CD8-positive, alpha-beta memory T cell (primary cell): ENCODE data around the gene TOGARAM2. TPM values are rescaled to one million over a fixed set of nuclear protein-coding genes. Genes with fewer than 3 reads are reported as not detected.
A peak's percentile ranks its signal among the peaks of the same experiment; 100 is the strongest.

Experiments
- CTCF ChIA-PET: fragments of 350-600 bp; sonication (Branson Sonifier 250); formaldehyde crosslinking; loops from one replicate; lab custom pipeline; 2021; ENCODE audit warnings: antibody characterized with exemption; lab: Charles Lee
- POLR2A ChIA-PET: fragments of 350-600 bp; sonication (Branson Sonifier 250); formaldehyde crosslinking; loops from one replicate; lab custom pipeline; 2021; ENCODE audit warnings: antibody characterized with exemption; lab: Charles Lee
- DNase-seq, 5 donors: peaks; one replicate each; pipeline versions ENCODE4 v3.0.0 to v3.0.0-alpha.2; 2020 to 2022; ENCODE audit warnings: mixed read lengths in 1 of 5
- H3K27ac ChIP-seq: one replicate; pipeline ENCODE4 v1.7.0; 2013; ENCODE audit warnings: low read depth, mild to moderate bottlenecking, low read length, moderate library complexity
- H3K27me3 ChIP-seq: 2 replicates; pipeline ENCODE4 v1.7.0; 2013; ENCODE audit warnings: low read length, mild to moderate bottlenecking; ENCODE audit not compliant: insufficient read depth, poor library complexity, severe bottlenecking
- H3K36me3 ChIP-seq: 2 replicates; pipeline ENCODE4 v1.7.0; 2013; ENCODE audit warnings: mild to moderate bottlenecking, low read length, moderate library complexity; ENCODE audit not compliant: insufficient read depth
- H3K4me1 ChIP-seq: 2 replicates; pipeline ENCODE4 v1.7.0; 2013; ENCODE audit warnings: mild to moderate bottlenecking, low read length, moderate library complexity; ENCODE audit not compliant: insufficient read depth
- H3K4me3 ChIP-seq: 2 replicates; pipeline ENCODE4 v1.7.0; 2013; ENCODE audit warnings: mild to moderate bottlenecking, low read length
- H3K9me3 ChIP-seq: 2 replicates; pipeline ENCODE4 v1.7.0; 2013; ENCODE audit warnings: mild to moderate bottlenecking, low read length
- H3K27ac Mint-ChIP-seq, 8 donors: one replicate each; pipeline ENCODE4 v1.8.0; 2020 to 2021; ENCODE audit warnings: mixed read lengths in 8 of 8, mild to moderate bottlenecking in 6 of 8, inconsistent platforms in 3 of 8, moderate library complexity in 3 of 8
- H3K27me3 Mint-ChIP-seq, 2 donors: one replicate each; pipeline ENCODE4 v1.8.0; 2020 to 2021; ENCODE audit warnings: mixed read lengths in 2 of 2, mild to moderate bottlenecking in 1 of 2, moderate library complexity in 1 of 2
- H3K36me3 Mint-ChIP-seq, 3 donors: one replicate each; pipeline ENCODE4 v1.8.0; 2020 to 2021; ENCODE audit warnings: mixed read lengths in 3 of 3, inconsistent platforms in 1 of 3, mild to moderate bottlenecking in 1 of 3
- H3K4me1 Mint-ChIP-seq, 3 donors: one replicate each; pipeline ENCODE4 v1.8.0; 2020 to 2021; ENCODE audit warnings: mixed read lengths in 3 of 3, inconsistent platforms in 1 of 3, mild to moderate bottlenecking in 1 of 3
- H3K4me3 Mint-ChIP-seq, 7 donors: one replicate each; pipeline ENCODE4 v1.8.0; 2020 to 2021; ENCODE audit warnings: mixed read lengths in 7 of 7, mild to moderate bottlenecking in 6 of 7, moderate library complexity in 4 of 7, inconsistent platforms in 2 of 7
- H3K9me3 Mint-ChIP-seq, 5 donors: one replicate each; pipeline ENCODE4 v1.8.0; 2020 to 2022; ENCODE audit warnings: mixed read lengths in 5 of 5, mild to moderate bottlenecking in 3 of 5, moderate library complexity in 2 of 5, inconsistent platforms in 1 of 5
- polyA plus RNA-seq: library from polyadenylated mRNA; unstranded; fragments of 300-500 nt; fragmentation: Illumina TruSeq; gene quantifications from one replicate; pipeline ENCODE4 v1.2.3, GENCODE V29; 2021
- total RNA-seq, 2 experiments: library from RNA; stranded (reverse); gene quantifications; one replicate each; pipeline ENCODE4 v1.2.3, GENCODE V29; 2021

The TOGARAM2 gene
- total and polyA plus RNA-seq, 3 experiments from 2014 or later: 2.5 to 5.2 (median 5.0) TPM

GRCh38 chr2:29061616-29062015 lies 80.5 kb downstream of the TOGARAM2 start:
- Histone ChIP-seq H3K9me3 (no peaks in the 10 kb centered on the region), H3K4me3 (no peak overlapping the region), H3K27me3 (no peaks in the 10 kb centered on the region), H3K27ac (no peak overlapping the region), H3K4me1 (no peaks in the 10 kb centered on the region), H3K36me3 (no peaks in the 10 kb centered on the region)
- no peak for DNase-seq
- ChIA-PET CTCF (interaction anchor here (0.9 kb wide), 1 partner anchor 9 kb away, joined by 3 read pairs; no protein-coding TSS in a partner anchor), POLR2A (no interaction called here)
- Mint-ChIP-seq H3K4me1 (no peaks in the 10 kb centered on the region), H3K9me3 (no peaks in the 10 kb centered on the region), H3K4me3 (no peak overlapping the region), H3K36me3 (peaks cover 0 to 1% (median 0%) of the 10 kb centered on the region in 3 donors), H3K27me3 (peaks cover 0 to 2% of the 10 kb centered on the region in 2 donors), H3K27ac (no peak overlapping the region)

- no peaks in the 10 kb centered on the region for H3K4me1 Mint-ChIP-seq
Measured at GRCh38 chr2:29062371-29062770, 81.3 kb downstream of the TOGARAM2 start.

GRCh38 chr2:29063056-29063455 lies 82.0 kb downstream of the TOGARAM2 start:
- no peak for DNase-seq
- H3K4me3 ChIP-seq: no peak overlapping the region
- H3K9me3 Mint-ChIP-seq: no peaks in the 10 kb centered on the region
- peaks cover 0 to 2% of the 10 kb centered on the region in 2 donors for H3K27me3 Mint-ChIP-seq
- H3K9me3 ChIP-seq: no peaks in the 10 kb centered on the region
- no peaks in the 10 kb centered on the region for H3K36me3 ChIP-seq
- ChIA-PET POLR2A (no interaction called here), CTCF (no interaction called here)
- no peak overlapping the region for H3K27ac ChIP-seq
- no peaks in the 10 kb centered on the region for H3K4me1 ChIP-seq
- H3K27ac Mint-ChIP-seq: no peak overlapping the region
- H3K4me1 Mint-ChIP-seq: no peaks in the 10 kb centered on the region
- H3K4me3 Mint-ChIP-seq: no peak overlapping the region
- no peaks in the 10 kb centered on the region for H3K27me3 ChIP-seq
- no peaks in the 10 kb centered on the region for H3K36me3 Mint-ChIP-seq

More at GRCh38 chr2:29062371-29062770, 81.3 kb downstream of the TOGARAM2 start:
- CTCF ChIA-PET: interaction anchor here (0.9 kb wide), 1 partner anchor 10 kb away, joined by 3 read pairs; no protein-coding TSS in a partner anchor
- no peaks in the 10 kb centered on the region for H3K4me1 ChIP-seq
- Mint-ChIP-seq H3K27ac (no peak overlapping the region), H3K9me3 (no peaks in the 10 kb centered on the region), H3K4me3 (no peak overlapping the region), H3K27me3 (peaks cover 0 to 2% of the 10 kb centered on the region in 2 donors), H3K36me3 (peaks cover 0 to 1% (median 0%) of the 10 kb centered on the region in 3 donors)
- no peak overlapping the region for H3K4me3 ChIP-seq
- no peak for DNase-seq
- H3K36me3 ChIP-seq: no peaks in the 10 kb centered on the region
- POLR2A ChIA-PET: no interaction called here
- H3K27ac ChIP-seq: no peak overlapping the region
- no peaks in the 10 kb centered on the region for H3K9me3 ChIP-seq
- no peaks in the 10 kb centered on the region for H3K27me3 ChIP-seq

GRCh38 chr2:29063646-29064345 lies 82.7 kb downstream of the TOGARAM2 start:
- Mint-ChIP-seq H3K27me3 (peaks cover 0 to 2% of the 10 kb centered on the region in 2 donors), H3K27ac (peak overlapping the region in 1 of 8 donors; percentile 70), H3K4me1 (no peaks in the 10 kb centered on the region), H3K36me3 (no peaks in the 10 kb centered on the region), H3K9me3 (no peaks in the 10 kb centered on the region), H3K4me3 (no peak overlapping the region)
- no peak overlapping the region for H3K4me3 ChIP-seq
- no peak overlapping the region for H3K27ac ChIP-seq
- H3K36me3 ChIP-seq: no peaks in the 10 kb centered on the region
- ChIA-PET POLR2A (no interaction called here), CTCF (no interaction called here)
- H3K9me3 ChIP-seq: no peaks in the 10 kb centered on the region
- no peaks in the 10 kb centered on the region for H3K4me1 ChIP-seq
- no peak for DNase-seq
- H3K27me3 ChIP-seq: no peaks in the 10 kb centered on the region

GRCh38 chr2:29064346-29064715 lies 83.2 kb downstream of the TOGARAM2 start:
- H3K4me3 ChIP-seq: no peak overlapping the region
- no peaks in the 10 kb centered on the region for H3K9me3 ChIP-seq
- Mint-ChIP-seq H3K27me3 (peaks cover 0 to 2% of the 10 kb centered on the region in 2 donors), H3K4me1 (no peaks in the 10 kb centered on the region), H3K36me3 (no peaks in the 10 kb centered on the region), H3K9me3 (no peaks in the 10 kb centered on the region), H3K4me3 (no peak overlapping the region), H3K27ac (peak overlapping the region in 1 of 8 donors; percentile 43)
- POLR2A ChIA-PET: no interaction called here
- H3K27me3 ChIP-seq: no peaks in the 10 kb centered on the region
- H3K36me3 ChIP-seq: no peaks in the 10 kb centered on the region
- CTCF ChIA-PET: no interaction called here
- H3K4me1 ChIP-seq: no peaks in the 10 kb centered on the region
- no peak overlapping the region for H3K27ac ChIP-seq
- no peak for DNase-seq

- POLR2A ChIA-PET: no interaction called here
- no peak for DNase-seq
- H3K27ac Mint-ChIP-seq: no peak overlapping the region
Measured at GRCh38 chr2:29064746-29065067, 83.6 kb downstream of the TOGARAM2 start.

GRCh38 chr2:29065068-29065811 lies 84.1 kb downstream of the TOGARAM2 start:
- no peaks in the 10 kb centered on the region for H3K36me3 ChIP-seq
- H3K4me1 ChIP-seq: no peaks in the 10 kb centered on the region
- H3K4me3 ChIP-seq: no peak overlapping the region
- Mint-ChIP-seq H3K9me3 (no peaks in the 10 kb centered on the region), H3K4me3 (no peak overlapping the region), H3K27ac (no peak overlapping the region), H3K36me3 (no peaks in the 10 kb centered on the region), H3K27me3 (no peaks in the 10 kb centered on the region), H3K4me1 (no peaks in the 10 kb centered on the region)
- no peaks in the 10 kb centered on the region for H3K27me3 ChIP-seq
- H3K27ac ChIP-seq: no peak overlapping the region
- no peak for DNase-seq
- CTCF ChIA-PET: no interaction called here
- POLR2A ChIA-PET: no interaction called here
- no peaks in the 10 kb centered on the region for H3K9me3 ChIP-seq

More at GRCh38 chr2:29064746-29065067, 83.6 kb downstream of the TOGARAM2 start:
- CTCF ChIA-PET: no interaction called here
- Histone ChIP-seq H3K27me3 (no peaks in the 10 kb centered on the region), H3K36me3 (no peaks in the 10 kb centered on the region), H3K4me1 (no peaks in the 10 kb centered on the region), H3K27ac (no peak overlapping the region), H3K4me3 (no peak overlapping the region), H3K9me3 (no peaks in the 10 kb centered on the region)
- no peaks in the 10 kb centered on the region for H3K27me3 Mint-ChIP-seq
- H3K4me3 Mint-ChIP-seq: no peak overlapping the region
- no peaks in the 10 kb centered on the region for H3K4me1 Mint-ChIP-seq
- H3K9me3 Mint-ChIP-seq: no peaks in the 10 kb centered on the region
- no peaks in the 10 kb centered on the region for H3K36me3 Mint-ChIP-seq

GRCh38 chr2:29066271-29066860 lies 85.3 kb downstream of the TOGARAM2 start:
- H3K4me1 ChIP-seq: no peaks in the 10 kb centered on the region
- no peak overlapping the region for H3K4me3 ChIP-seq
- no peaks in the 10 kb centered on the region for H3K36me3 Mint-ChIP-seq
- ChIA-PET CTCF (interaction anchor here (1.1 kb wide), 1 partner anchor 10 kb away, joined by 3 read pairs; no protein-coding TSS in a partner anchor), POLR2A (no interaction called here)
- H3K4me1 Mint-ChIP-seq: no peaks in the 10 kb centered on the region
- H3K36me3 ChIP-seq: no peaks in the 10 kb centered on the region
- no peak overlapping the region for H3K4me3 Mint-ChIP-seq
- no peaks in the 10 kb centered on the region for H3K9me3 Mint-ChIP-seq
- DNase-seq: no peak
- no peaks in the 10 kb centered on the region for H3K27me3 Mint-ChIP-seq
- no peaks in the 10 kb centered on the region for H3K27me3 ChIP-seq
- H3K27ac Mint-ChIP-seq: peak overlapping the region in 1 of 8 donors; percentile 7
- no peak overlapping the region for H3K27ac ChIP-seq
- H3K9me3 ChIP-seq: no peaks in the 10 kb centered on the region
